ENCODE measurements around the gene EXOC7. TPM values are rescaled to one million over a fixed set of nuclear protein-coding genes. Genes with fewer than 3 reads are reported as not detected.

The EXOC7 gene
- total RNA-seq, 1 experiment from 2014 or later, result 69.0 TPM

DNA sequence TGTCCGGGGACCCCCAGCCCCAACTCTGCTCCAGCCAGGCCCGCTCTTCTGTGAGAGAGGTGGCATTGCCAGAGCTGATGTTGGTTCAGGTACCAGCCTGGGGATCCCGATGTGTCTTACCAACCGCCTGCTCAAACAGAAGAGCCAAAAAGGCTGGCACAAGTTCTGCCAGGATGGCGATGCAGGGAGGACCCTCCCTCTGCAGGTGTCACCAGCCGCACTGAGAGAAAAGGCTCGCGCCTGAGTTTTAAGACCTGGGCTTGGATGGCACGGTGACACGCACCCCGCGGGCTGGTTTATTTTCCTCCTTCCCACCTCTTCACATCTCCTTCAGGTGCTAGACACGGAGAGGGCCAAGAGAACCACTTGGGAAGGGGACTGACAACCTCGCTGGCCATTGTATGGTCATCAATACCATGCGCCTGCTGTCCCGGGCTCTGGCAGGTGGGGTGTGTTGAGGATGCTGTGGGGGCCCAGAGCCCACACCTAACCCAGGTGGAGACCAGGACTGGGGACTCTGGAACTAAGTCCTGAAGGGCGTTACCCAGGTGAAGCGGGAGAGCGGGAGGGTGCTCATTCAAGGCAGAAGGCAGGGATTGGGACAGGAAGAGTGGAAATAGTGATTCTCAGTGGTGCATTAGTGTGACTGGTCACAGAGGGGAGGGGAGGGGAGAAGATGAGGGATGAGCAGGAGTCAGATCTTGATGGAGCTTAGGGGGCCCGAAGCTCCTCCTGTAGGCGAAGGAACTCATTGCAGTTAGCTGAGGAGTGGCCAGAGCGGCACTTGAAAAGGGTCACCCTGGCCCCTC, 21.2 kb upstream of the EXOC7 start:
- Histone ChIP-seq H3K9me3 (ENCODE audit: low read length) (no peaks in the 10 kb centered on the region), H2AFZ (ENCODE audit: low read length) (no peak overlapping the region), H3K27me3 (ENCODE audit: low read length) (no peaks in the 10 kb centered on the region), H3K36me3 (ENCODE audit: insufficient read depth, low read length) (no peaks in the 10 kb centered on the region), H3K9me2 (replicated peaks; ENCODE audit: insufficient read depth, low read length) (no peaks in the 10 kb centered on the region), H3K4me1 (ENCODE audit: low read length) (peaks cover 12% of the 10 kb centered on the region), H3K27ac (ENCODE audit: low read length) (no peak overlapping the region), H3K79me2 (ENCODE audit: low read length) (no peaks in the 10 kb centered on the region), H4K20me1 (ENCODE audit: insufficient read depth, low read depth, low read length) (no peaks in the 10 kb centered on the region), H3K4me3 (ENCODE audit: low read length) (no peak overlapping the region), H3K4me2 (ENCODE audit: low read depth, low read length, poor library complexity, severe bottlenecking) (no peak overlapping the region), H3K9ac (ENCODE audit: low read length) (no peak overlapping the region)
- peak; percentile 72 for DNase-seq

GRCh38 chr17:76123749-76124581, 20.4 kb upstream of the EXOC7 start:
- DNase-seq, result no peak
- no peak overlapping the region for H3K27ac ChIP-seq (ENCODE audit: low read length)

DNA sequence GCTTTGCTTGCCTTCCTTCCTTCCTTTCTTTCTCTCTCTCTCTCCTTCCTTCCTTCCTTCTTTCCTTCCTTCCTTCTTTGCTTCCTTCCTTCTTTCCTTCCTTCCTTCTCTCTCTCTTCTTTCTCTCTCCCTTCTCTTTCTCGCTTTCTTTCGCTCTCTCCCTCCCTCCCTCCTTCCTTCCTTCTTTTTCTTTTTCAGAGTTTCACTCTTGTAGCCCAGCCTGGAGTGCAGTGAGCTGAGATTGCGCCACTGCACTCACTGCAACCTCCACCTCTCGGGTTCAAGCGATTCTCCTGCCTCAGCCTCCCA, 19.6 kb upstream of the EXOC7 start:
- Histone ChIP-seq H3K4me2 (ENCODE audit: low read depth, low read length, poor library complexity, severe bottlenecking) (no peak overlapping the region), H3K4me1 (ENCODE audit: low read length) (peaks cover 12% of the 10 kb centered on the region), H3K79me2 (ENCODE audit: low read length) (no peaks in the 10 kb centered on the region), H3K36me3 (ENCODE audit: insufficient read depth, low read length) (no peaks in the 10 kb centered on the region), H3K9ac (ENCODE audit: low read length) (no peak overlapping the region), H3K27me3 (ENCODE audit: low read length) (no peaks in the 10 kb centered on the region), H3K27ac (ENCODE audit: low read length) (no peak overlapping the region), H2AFZ (ENCODE audit: low read length) (no peak overlapping the region), H3K9me2 (replicated peaks; ENCODE audit: insufficient read depth, low read length) (no peaks in the 10 kb centered on the region), H3K9me3 (ENCODE audit: low read length) (no peaks in the 10 kb centered on the region), H3K4me3 (ENCODE audit: low read length) (no peak overlapping the region), H4K20me1 (ENCODE audit: insufficient read depth, low read depth, low read length) (no peaks in the 10 kb centered on the region)
- no peak for DNase-seq

More at GRCh38 chr17:76123749-76124581, 20.4 kb upstream of the EXOC7 start:
- no peaks in the 10 kb centered on the region for H3K36me3 ChIP-seq (ENCODE audit: insufficient read depth, low read length)
- H3K27me3 ChIP-seq (ENCODE audit: low read length), result no peaks in the 10 kb centered on the region
- no peaks in the 10 kb centered on the region for H3K9me3 ChIP-seq (ENCODE audit: low read length)
- H3K9ac ChIP-seq (ENCODE audit: low read length), result no peak overlapping the region
- no peaks in the 10 kb centered on the region for H4K20me1 ChIP-seq (ENCODE audit: insufficient read depth, low read depth, low read length)
- no peak overlapping the region for H3K4me3 ChIP-seq (ENCODE audit: low read length)
- H3K9me2 ChIP-seq (replicated peaks; ENCODE audit: insufficient read depth, low read length), result no peaks in the 10 kb centered on the region
- no peak overlapping the region for H3K4me2 ChIP-seq (ENCODE audit: low read depth, low read length, poor library complexity, severe bottlenecking)
- H2AFZ ChIP-seq (ENCODE audit: low read length), result no peak overlapping the region
- H3K79me2 ChIP-seq (ENCODE audit: low read length), result no peaks in the 10 kb centered on the region
- H3K4me1 ChIP-seq (ENCODE audit: low read length), result peaks cover 12% of the 10 kb centered on the region

GRCh38 chr17:76122431-76123190, 19.0 kb upstream of the EXOC7 start:
- Histone ChIP-seq H3K27me3 (ENCODE audit: low read length) (no peaks in the 10 kb centered on the region), H3K9me3 (ENCODE audit: low read length) (no peaks in the 10 kb centered on the region), H3K79me2 (ENCODE audit: low read length) (no peaks in the 10 kb centered on the region), H3K36me3 (ENCODE audit: insufficient read depth, low read length) (no peaks in the 10 kb centered on the region), H3K9me2 (replicated peaks; ENCODE audit: insufficient read depth, low read length) (no peaks in the 10 kb centered on the region), H3K4me2 (ENCODE audit: low read depth, low read length, poor library complexity, severe bottlenecking) (no peak overlapping the region), H3K4me1 (ENCODE audit: low read length) (peaks cover 12% of the 10 kb centered on the region), H3K27ac (ENCODE audit: low read length) (no peak overlapping the region), H4K20me1 (ENCODE audit: insufficient read depth, low read depth, low read length) (no peaks in the 10 kb centered on the region), H2AFZ (ENCODE audit: low read length) (no peak overlapping the region), H3K4me3 (ENCODE audit: low read length) (no peak overlapping the region), H3K9ac (ENCODE audit: low read length) (no peak overlapping the region)
- DNase-seq, result peak; percentile 56

- peak overlapping the region; percentile 71; the same call in 1 of the 2 replicates for H2AFZ ChIP-seq (ENCODE audit: low read length)
- no peaks in the 10 kb centered on the region for H3K79me2 ChIP-seq (ENCODE audit: low read length)
- peaks cover 12% of the 10 kb centered on the region for H3K4me1 ChIP-seq (ENCODE audit: low read length)
- H3K4me3 ChIP-seq (ENCODE audit: low read length), result peak overlapping the region; percentile 29; the same call in 1 of the 2 replicates
- H3K4me2 ChIP-seq (ENCODE audit: low read depth, low read length, poor library complexity, severe bottlenecking), result peak overlapping the region; percentile 58
- H3K27ac ChIP-seq (ENCODE audit: low read length), result no peak overlapping the region
- DNase-seq, result no peak
- H3K9me3 ChIP-seq (ENCODE audit: low read length), result no peaks in the 10 kb centered on the region
- no peaks in the 10 kb centered on the region for H3K36me3 ChIP-seq (ENCODE audit: insufficient read depth, low read length)
- no peaks in the 10 kb centered on the region for H3K9me2 ChIP-seq (replicated peaks; ENCODE audit: insufficient read depth, low read length)
- no peaks in the 10 kb centered on the region for H3K27me3 ChIP-seq (ENCODE audit: low read length)
- no peaks in the 10 kb centered on the region for H4K20me1 ChIP-seq (ENCODE audit: insufficient read depth, low read depth, low read length)
- H3K9ac ChIP-seq (ENCODE audit: low read length), result peak overlapping the region; percentile 47
Observed at GRCh38 chr17:76121932-76122430, 18.4 kb upstream of the EXOC7 start.

DNA sequence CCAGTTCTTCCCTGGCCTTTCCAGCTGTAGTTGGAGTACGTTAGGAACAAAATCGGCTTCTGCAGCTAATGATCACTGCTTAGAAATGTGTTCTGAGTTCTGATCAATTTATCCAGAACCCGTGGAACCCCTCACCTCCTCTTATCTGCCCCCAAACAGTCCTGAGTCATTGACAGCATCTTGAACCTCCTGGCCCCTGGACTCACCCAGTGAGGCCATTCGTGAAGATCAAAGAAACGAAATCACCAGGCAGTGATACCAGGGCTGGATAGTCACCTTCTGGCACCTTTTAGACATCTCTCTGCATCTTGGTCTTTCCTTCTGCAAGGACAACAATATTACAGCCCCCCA, 17.0 kb upstream of the EXOC7 start:
- Histone ChIP-seq H3K9me3 (ENCODE audit: low read length) (no peaks in the 10 kb centered on the region), H3K79me2 (ENCODE audit: low read length) (no peaks in the 10 kb centered on the region), H3K27me3 (ENCODE audit: low read length) (no peaks in the 10 kb centered on the region), H3K9me2 (replicated peaks; ENCODE audit: insufficient read depth, low read length) (no peaks in the 10 kb centered on the region), H3K4me1 (ENCODE audit: low read length) (peaks cover 12% of the 10 kb centered on the region), H4K20me1 (ENCODE audit: insufficient read depth, low read depth, low read length) (no peaks in the 10 kb centered on the region), H2AFZ (ENCODE audit: low read length) (no peak overlapping the region), H3K4me3 (ENCODE audit: low read length) (no peak overlapping the region), H3K27ac (ENCODE audit: low read length) (no peak overlapping the region), H3K4me2 (ENCODE audit: low read depth, low read length, poor library complexity, severe bottlenecking) (no peak overlapping the region), H3K9ac (ENCODE audit: low read length) (no peak overlapping the region), H3K36me3 (ENCODE audit: insufficient read depth, low read length) (no peaks in the 10 kb centered on the region)
- DNase-seq, result no peak

GRCh38 chr17:76119409-76120371, 16.1 kb upstream of the EXOC7 start:
- no peak for DNase-seq
- Histone ChIP-seq H3K9me3 (ENCODE audit: low read length) (no peaks in the 10 kb centered on the region), H3K4me2 (ENCODE audit: low read depth, low read length, poor library complexity, severe bottlenecking) (no peak overlapping the region), H3K4me3 (ENCODE audit: low read length) (no peak overlapping the region), H2AFZ (ENCODE audit: low read length) (no peak overlapping the region), H3K9ac (ENCODE audit: low read length) (no peak overlapping the region), H3K27ac (ENCODE audit: low read length) (no peak overlapping the region), H3K4me1 (ENCODE audit: low read length) (peaks cover 12% of the 10 kb centered on the region), H3K27me3 (ENCODE audit: low read length) (no peaks in the 10 kb centered on the region), H3K79me2 (ENCODE audit: low read length) (no peaks in the 10 kb centered on the region), H4K20me1 (ENCODE audit: insufficient read depth, low read depth, low read length) (no peaks in the 10 kb centered on the region), H3K9me2 (replicated peaks; ENCODE audit: insufficient read depth, low read length) (no peaks in the 10 kb centered on the region), H3K36me3 (ENCODE audit: insufficient read depth, low read length) (no peaks in the 10 kb centered on the region)

Measured in Karpas-422 (cell line).